ENCODE data around the gene SF3A2. TPM values are rescaled to one million over a fixed set of nuclear protein-coding genes. Genes with fewer than 3 reads are reported as not detected.

The SF3A2 gene
- total RNA-seq, 1 donor from 2014 or later: 142 TPM

DNA sequence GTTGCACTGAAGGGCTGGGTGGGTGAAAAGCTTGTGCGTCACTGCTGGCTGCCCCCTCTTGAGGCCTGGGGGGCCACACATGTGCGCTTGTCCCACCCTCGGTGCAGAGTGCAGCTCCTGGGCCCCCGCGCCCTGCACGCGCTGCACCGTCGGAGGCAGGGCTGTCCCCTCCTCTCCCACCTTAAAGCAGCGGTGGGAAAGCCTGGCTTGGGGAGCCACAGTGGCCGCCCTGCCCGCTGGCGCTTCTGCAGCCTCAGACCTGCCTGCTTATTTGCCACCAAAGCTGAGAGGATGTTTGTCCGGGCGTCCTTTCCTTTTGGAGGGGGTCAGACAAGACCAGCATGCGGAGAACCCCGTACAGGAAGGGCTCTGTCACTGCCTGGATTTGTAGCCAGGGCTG is 27.2 kb upstream of the SF3A2 start:
- Mint-ChIP-seq H3K27me3 (ENCODE audit: low read depth) (no peaks in the 10 kb centered on the region), H3K27ac (no peak overlapping the region), H3K4me3 (no peak overlapping the region), H3K9me3 (no peaks in the 10 kb centered on the region), H3K4me1 (no peaks in the 10 kb centered on the region), H3K36me3 (peaks cover 18% of the 10 kb centered on the region)
- TF ChIP-seq, protein P1, sequence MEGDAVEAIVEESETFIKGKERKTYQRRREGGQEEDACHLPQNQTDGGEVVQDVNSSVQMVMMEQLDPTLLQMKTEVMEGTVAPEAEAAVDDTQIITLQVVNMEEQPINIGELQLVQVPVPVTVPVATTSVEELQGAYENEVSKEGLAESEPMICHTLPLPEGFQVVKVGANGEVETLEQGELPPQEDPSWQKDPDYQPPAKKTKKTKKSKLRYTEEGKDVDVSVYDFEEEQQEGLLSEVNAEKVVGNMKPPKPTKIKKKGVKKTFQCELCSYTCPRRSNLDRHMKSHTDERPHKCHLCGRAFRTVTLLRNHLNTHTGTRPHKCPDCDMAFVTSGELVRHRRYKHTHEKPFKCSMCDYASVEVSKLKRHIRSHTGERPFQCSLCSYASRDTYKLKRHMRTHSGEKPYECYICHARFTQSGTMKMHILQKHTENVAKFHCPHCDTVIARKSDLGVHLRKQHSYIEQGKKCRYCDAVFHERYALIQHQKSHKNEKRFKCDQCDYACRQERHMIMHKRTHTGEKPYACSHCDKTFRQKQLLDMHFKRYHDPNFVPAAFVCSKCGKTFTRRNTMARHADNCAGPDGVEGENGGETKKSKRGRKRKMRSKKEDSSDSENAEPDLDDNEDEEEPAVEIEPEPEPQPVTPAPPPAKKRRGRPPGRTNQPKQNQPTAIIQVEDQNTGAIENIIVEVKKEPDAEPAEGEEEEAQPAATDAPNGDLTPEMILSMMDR (IDR thresholded peaks at IDR 0.05; ENCODE audit: unreplicated experiment): no peak
- no peak for DNase-seq (ENCODE audit: low spot score in 2 of 2, unreplicated experiment in 2 of 2)

DNA sequence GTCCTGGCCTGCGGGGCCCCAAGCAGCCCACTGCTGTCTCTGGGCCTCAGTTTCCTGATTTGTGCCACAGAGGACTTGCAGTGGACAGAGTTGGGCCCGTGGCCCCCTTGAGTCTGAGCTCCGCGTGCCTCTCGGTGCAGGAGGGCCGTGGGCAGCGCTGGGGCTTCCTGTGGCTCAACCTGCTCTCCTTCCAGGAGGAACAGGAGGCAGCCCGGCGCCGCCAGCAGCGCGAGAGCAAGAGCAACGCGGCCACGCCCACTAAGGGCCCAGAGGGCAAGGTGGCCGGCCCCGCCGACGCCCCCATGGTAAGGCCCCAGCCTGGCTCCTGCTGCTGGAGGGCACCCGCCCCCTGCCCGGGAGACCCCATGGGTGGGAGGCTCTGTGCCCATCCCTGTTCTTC is 26.4 kb upstream of the SF3A2 start:
- H3K27ac Mint-ChIP-seq: no peak overlapping the region
- no peaks in the 10 kb centered on the region for H3K27me3 Mint-ChIP-seq (ENCODE audit: low read depth)
- TF ChIP-seq, protein P1 (IDR thresholded peaks at IDR 0.05; ENCODE audit: unreplicated experiment): no peak
- peaks cover 22% of the 10 kb centered on the region for H3K36me3 Mint-ChIP-seq
- DNase-seq (ENCODE audit: low spot score in 2 of 2, unreplicated experiment in 2 of 2): no peak
- no peak overlapping the region for H3K4me3 Mint-ChIP-seq
- H3K9me3 Mint-ChIP-seq: no peaks in the 10 kb centered on the region
- H3K4me1 Mint-ChIP-seq: no peaks in the 10 kb centered on the region

DNA sequence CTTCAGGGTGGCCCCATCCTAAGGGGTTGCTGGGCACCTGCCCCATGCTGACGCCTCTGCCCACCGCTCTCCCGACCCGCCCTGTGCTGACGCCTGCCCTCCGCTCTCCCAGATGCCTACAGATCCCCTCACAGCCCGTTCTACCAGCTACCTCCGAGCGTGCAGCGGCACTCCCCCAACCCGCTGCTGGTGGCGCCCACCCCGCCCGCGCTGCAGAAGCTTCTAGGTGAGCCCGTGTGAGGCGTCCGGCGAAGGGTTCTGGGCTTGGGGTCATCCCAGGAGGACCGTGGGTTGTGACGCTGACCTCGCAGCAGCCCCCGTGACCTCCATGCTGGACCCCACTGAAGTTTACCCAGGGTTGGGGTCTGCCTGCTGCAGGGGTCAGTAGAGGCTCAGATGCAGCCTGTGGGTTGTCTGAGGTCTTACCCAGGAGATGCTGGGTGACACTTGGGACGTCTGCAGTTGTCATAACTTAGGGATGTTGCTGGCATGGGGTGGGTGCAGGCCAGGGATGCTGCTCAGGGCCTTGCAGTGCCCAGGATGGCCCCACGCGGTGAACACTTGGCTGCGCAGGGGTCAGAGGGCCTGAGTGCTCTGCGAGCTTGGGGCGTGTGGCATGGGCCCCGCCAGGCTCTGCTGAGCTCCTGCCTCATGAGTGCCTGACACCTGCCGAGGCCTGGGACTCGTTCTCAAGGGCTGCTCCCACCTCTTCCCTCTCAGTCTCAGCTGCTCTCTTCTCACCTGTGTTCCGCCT is 25.5 kb upstream of the SF3A2 start:
- Mint-ChIP-seq H3K4me1 (no peaks in the 10 kb centered on the region), H3K4me3 (no peak overlapping the region), H3K36me3 (peaks cover 19% of the 10 kb centered on the region), H3K27me3 (ENCODE audit: low read depth) (no peaks in the 10 kb centered on the region), H3K9me3 (no peaks in the 10 kb centered on the region), H3K27ac (no peak overlapping the region)
- TF ChIP-seq, protein P1 (IDR thresholded peaks at IDR 0.05; ENCODE audit: unreplicated experiment): no peak
- no peak for DNase-seq (ENCODE audit: low spot score in 2 of 2, unreplicated experiment in 2 of 2)

DNA sequence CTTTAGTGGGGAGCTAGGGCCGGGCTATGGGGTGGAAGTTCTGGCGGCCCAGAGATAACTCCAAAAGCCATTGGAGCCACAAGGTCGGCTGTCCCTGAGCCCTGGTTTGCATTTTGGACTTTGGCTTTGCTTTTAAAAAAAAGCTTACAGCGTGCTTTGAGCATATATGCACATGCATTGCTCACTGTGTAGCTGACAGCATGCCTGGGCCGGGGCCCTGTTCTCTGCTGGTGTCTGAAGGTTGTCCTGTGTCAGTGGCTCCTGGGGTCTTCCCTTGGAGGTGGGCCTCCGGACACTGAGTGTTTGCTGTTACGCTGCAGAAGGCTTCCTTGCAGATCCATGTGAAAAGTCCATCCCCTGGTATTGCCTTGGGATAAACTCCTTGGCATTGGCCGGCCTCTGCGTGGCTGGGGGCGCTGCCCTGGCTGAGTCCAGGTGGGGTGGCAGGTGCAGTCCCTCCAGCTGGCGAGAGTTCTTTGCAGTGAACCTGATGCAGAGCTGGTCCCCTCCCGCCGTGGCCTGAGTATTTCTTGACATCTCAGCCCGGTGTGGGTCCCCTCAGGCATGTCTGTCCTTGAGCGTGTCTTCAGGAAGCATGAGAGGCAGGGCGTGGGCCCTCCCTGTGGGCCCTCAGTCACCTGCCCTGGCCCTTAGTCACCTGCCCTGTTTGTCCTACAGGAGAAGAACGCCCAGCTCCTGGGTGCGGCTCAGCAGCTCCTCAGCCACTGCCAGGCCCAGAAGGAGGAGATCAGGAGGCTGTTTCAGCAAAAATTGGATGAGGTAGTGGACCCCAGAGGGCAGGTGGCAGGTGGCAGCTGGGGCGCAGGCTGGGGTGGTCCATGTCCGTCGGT is 23.5 kb upstream of the SF3A2 start:
- Mint-ChIP-seq H3K27me3 (ENCODE audit: low read depth) (no peaks in the 10 kb centered on the region), H3K9me3 (no peaks in the 10 kb centered on the region), H3K27ac (no peak overlapping the region), H3K4me1 (no peaks in the 10 kb centered on the region), H3K36me3 (peaks cover 23% of the 10 kb centered on the region), H3K4me3 (no peak overlapping the region)
- no peak for DNase-seq (ENCODE audit: low spot score in 2 of 2, unreplicated experiment in 2 of 2)
- TF ChIP-seq, protein P1 (IDR thresholded peaks at IDR 0.05; ENCODE audit: unreplicated experiment): no peak

DNA sequence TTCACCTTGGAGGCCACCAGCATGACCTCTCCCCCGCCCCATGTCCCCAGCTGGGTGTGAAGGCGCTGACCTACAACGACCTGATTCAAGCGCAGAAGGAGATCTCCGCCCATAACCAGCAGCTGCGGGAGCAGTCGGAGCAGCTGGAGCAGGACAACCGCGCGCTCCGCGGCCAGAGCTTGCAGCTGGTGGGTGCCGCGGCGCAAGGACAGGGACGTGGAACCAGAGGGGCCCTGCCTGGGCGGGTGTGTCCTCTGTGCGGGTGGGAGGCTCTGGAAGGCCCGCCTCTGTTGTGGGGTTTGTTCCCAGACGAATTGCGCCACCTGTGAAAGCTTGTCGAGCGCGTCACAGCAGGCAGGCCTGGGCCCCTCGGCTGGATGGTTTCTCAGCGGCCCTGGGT is 22.8 kb upstream of the SF3A2 start:
- Mint-ChIP-seq H3K9me3 (no peaks in the 10 kb centered on the region), H3K27me3 (ENCODE audit: low read depth) (no peaks in the 10 kb centered on the region), H3K4me3 (no peak overlapping the region), H3K4me1 (no peaks in the 10 kb centered on the region), H3K36me3 (peaks cover 23% of the 10 kb centered on the region), H3K27ac (no peak overlapping the region)
- DNase-seq (ENCODE audit: low spot score in 2 of 2, unreplicated experiment in 2 of 2): no peak
- TF ChIP-seq, protein P1 (IDR thresholded peaks at IDR 0.05; ENCODE audit: unreplicated experiment): no peak

Data from mesothelial cell of epicardium (in vitro differentiated cells).